HL-60/S4 treated with retinoic acid at 250 ng/mL for 4 days and 3 days (cell line): ENCODE data around the gene NOP9.

Source experiments
- in situ Hi-C: fragments of 300-500 bp; cut with MboI; formaldehyde crosslinking; loops from 2 replicates; pipeline ENCODE4 v1.7.0; 2022; ENCODE audit warnings: low sequenced_read_pairs

The NOP9 gene

GRCh38 chr14:24299255-24300191 is at the start of gene NOP9, which contains the start of gene DHRS1:
NOP9 (plus strand) TSS chr14:24299850; CDS start chr14:24299955, 105 bp downstream.
DHRS1 (minus strand) TSS chr14:24299780; CDS start chr14:24299106, 674 bp downstream.
- in situ Hi-C loops = loop anchor here (5.0 kb wide), 1 partner anchor 57 kb away; the partner anchor contains the start of gene TINF2

DNA sequence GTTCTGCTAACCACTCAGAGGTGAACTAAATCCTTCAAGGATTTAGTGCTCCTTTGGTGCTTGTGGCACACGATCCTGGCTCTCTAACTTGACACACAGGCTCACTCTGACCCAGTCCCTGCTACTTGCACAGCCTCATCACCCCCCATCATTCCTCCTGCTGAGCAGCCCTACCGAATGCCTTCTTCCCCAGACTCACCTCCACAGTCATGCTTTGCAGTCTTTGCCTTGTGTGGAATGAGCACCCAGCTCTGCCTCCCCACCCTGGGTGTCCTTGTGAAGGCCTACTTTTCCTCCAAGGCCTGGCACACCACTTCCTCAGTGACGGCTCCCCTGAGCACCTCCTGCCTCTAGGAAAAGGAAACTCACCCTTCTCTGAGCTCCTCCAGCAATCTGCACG is 49.3 kb upstream of the NOP9 start:
- in situ Hi-C loops = no loop called here

GRCh38 chr14:24251880-24252288 is 47.8 kb upstream of the NOP9 start:
- in situ Hi-C loops = no loop called here

DNA sequence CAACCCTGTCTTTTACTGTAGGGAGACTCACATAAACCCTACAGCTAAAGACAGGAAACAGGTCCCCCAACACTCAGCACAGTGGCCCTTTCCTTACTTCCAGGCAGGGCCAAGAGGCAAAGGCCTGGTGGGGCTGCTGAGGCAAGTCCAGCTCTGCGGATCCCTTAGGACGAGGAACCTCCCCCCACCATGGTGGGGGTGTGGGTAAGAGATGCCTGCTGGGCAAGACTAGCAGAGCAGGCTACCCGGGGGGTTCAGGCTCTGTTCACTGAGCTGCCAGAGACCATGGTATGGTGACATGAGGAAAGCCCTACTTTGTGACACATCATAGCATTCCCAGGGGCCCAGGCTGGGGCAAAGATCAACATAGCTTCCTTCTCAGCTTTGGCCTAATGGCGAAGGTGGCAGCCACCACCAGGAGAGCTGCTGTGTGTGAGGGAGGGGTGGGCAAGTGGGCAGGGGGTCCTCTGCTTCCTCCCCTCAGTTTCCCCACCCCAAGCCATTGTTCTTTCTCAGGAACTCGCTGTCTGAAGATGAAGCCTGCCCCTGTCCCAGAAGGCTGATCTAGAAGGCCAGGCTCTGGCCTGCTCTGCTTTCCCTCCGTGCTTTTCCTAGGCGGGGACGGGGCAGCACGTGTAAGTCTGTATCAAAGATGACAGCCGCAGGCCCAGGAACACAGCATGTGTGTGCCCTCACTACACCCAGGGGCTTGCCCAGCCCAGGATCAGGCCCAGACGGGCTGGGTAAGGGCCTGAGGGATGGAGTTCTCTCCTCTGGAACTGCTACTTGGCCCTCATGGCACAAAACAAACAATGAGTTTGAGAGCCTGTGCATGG is 47.1 kb upstream of the NOP9 start:
- in situ Hi-C loops = no loop called here

- in situ Hi-C loops = no loop called here
These were observed 45.7 kb upstream of the NOP9 start for GRCh38 chr14:24253936-24254335.

DNA sequence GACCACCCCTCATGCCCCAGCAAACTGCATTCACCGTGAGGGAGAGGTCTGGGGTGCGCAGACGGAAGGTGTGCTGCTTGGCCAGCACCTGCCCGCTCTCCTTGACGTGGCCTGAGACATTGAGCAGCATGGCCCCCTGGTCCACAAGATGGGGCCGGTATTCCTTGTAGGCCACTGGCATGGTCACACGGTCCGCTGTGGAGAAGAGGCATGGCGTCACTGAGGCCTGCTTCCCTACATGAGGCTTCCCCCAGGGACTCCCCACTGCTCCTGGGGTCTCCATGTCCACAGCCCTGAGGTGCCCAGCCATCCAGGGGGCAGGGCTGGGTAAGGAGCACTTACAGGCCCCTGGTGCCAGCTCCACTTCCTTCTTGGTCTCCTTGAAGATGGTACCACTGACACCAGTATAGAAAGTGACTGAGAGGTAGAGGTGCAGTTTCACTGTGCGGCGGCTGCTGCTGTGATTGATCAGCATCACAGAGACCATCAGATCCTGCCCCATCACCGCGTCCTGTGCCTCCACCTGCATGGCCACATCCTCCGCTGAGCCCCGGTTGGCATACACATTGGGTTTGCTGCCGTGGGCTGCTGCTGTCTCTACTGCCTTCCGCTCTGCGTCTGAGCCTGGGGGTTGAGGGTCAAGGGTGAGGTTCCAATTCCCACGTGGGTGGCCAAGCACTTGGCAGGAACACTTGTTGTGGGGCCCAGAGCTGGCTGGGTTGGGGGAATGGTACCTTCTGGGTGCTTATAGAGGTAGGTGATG is 44.8 kb upstream of the NOP9 start:
- in situ Hi-C loops = no loop called here

DNA sequence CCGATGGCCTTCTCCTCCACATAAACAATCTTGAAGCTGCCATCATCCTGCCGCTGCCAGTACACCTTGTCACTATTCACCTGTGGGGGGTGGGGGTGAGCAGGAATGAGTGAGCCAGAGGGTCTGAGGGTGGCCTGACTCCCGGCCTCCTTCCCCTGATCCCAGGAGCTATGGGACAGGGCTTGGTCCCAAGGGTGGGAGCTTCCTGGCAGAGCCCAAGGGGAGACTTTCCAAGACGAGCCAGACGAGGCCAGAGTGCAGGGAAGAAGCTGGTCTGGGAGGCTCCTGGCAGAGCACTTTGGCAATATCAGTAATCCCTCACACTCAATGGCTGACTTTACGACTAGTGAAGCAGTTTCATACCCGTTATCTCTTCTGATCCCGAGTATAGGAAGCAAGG is 44.2 kb upstream of the NOP9 start:
- in situ Hi-C loops = no loop called here

DNA sequence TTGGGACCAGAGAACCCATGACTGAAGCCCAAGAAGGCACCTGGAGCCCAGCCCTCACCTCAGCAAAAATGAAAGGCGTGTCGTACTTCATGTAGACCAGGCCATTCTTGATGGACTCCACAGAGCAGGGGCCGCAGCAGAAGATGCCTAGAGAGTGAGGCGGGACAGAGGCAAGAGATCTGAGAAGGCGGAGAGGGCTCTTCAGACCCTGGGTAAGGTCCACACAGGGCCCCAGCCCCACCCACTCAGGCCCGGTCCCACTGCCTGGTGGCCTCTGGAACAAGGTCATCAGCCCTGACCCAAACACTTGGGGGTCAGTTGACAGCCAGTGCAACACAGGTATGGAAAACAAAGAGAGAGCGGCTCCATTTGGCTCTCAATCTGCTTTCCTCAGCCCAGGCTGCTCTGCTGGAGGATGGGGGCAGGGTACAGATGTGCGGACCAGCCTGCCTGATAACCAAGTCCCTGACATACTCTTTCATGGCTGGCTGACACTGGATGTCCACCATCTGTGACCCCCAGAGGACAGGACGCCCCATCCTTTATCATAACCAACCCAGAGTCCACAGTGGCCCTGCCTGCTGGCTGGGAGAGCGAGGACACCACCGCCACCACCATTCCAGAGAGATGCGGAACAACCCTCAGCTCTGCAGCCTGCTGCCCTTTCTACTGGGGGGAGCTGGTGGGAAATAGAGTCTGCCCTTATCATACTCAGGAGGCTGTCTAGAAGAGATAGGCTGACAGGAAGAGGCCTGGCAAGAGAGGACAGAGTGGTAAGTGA is 43.5 kb upstream of the NOP9 start:
- in situ Hi-C loops = no loop called here

GRCh38 chr14:24256960-24257359 is 42.7 kb upstream of the NOP9 start:
- in situ Hi-C loops = no loop called here

DNA sequence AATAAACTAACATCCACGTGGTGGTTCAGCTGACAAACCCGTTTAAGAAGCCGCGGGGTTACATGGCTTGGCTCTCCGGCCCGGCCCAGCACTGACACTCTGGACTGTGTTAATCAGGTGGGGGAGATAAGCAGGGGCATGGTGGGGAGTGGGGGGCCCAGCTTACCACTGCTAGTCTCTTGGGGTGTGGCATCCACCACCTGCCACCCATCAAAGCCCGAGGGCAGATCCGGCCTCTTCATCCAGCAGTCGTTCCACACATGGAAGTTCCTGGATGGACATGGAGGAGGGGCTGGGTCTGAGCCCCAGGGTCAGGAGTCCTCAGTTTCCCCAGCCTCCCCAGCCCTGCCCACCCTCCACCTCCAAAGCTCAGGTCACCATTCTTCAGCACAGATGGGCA is 41.5 kb upstream of the NOP9 start:
- in situ Hi-C loops = no loop called here

DNA sequence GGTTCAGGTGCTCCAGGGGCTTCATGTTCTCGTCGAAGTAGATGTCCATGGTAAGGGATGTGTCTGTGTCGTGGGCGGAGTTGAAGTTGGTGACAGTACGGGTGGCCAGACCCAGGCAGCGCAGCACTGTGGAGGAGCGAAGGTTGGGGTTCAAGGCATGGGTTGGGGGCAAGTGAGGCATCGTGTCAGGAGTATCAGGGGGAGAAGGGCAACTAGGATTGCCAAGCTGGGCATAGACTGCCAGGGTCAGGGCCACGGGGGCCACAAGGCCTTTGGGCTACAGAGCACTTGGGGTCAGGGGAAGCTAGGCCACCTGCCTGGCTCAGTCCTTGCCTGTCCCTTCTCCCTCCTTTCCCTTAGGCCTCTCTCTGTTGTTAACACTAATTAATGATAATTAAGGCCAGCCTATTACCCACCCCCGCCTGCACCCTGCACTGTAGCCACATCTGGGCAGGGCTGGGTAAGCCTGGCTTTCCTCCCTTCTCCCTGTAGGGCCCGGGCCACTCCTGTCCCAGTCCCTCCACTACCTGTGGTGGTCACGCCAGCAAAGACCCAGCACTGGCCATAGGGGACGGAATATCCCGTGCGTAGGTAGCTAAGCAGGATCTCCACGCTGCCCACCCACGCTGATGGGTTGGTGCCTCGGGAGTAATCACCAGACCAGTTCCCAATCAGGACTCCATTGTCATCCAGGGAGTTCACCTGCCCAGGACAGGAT is 40.9 kb upstream of the NOP9 start:
- in situ Hi-C loops = no loop called here

DNA sequence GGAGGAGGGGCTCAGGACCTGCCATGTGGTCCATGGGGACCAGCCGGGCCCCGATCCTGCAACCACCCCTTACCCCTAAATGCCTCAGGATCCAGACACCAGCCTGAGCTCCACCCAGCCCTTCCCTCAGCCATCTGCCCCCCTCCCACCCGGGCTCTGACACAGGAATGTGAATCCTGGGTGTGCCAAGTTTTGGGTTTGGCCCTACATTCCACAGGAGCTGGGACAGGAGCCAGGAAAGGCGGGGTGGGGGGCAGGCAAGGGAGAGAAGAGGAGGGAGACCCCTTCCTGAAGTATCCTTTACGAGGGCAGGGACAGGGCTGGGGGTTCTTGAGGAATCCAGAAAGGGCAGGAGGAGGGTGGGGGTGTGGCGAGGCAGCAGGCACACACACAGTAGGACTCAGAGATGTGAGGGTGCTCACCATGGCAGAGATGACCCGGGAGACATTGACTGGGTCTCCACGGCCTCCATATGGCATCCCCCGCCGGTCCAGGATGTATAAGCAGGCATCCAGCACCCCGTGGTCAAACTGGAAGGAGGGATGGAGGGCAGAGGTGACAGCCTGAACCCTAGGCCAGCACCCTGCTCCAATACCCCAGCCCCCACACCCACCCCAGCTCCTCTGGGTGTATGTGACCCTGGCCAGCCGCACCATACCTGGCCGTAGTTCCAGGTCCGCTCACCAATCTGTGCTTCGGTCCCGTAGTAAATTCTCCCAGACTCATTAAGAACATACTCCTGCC is 40.2 kb upstream of the NOP9 start:
- in situ Hi-C loops = no loop called here

DNA sequence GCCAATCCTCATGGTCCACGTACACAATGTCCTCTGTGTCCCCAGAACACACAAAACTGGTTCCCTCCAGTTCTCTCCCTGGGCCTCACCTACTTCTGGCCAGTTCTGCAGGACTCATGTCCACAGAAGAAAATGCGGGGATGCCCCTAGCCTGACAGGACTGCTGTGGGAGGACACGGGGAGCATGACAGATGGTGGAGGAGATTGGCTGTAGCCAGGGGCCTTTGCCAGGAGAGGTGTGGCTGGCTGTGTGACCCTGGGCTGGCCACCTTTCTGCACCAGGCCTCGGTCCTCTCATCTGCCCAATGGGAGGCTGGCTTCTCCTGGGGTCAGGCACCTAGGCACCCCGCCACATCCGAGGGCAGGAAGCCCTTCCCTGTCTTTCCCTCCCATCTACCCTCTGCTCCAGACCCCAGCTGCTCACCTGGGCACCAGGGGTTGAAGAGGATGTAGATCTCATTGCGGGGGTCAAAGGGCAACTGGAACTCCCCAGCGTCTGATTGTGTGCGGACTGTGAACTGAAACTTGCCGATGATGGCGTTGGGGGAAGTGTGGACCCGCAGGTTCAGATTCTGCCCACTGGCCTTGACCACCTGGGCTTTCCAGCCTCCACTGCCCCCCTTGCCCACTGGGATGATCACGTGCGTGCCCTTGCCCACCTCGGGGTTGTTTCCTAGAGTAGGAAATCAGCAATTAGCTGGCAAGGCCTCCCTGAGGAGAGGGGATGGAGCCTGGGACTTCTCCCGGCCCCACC is 39.4 kb upstream of the NOP9 start:
- in situ Hi-C loops = no loop called here

GRCh38 chr14:24260780-24261157 is 38.9 kb upstream of the NOP9 start:
- in situ Hi-C loops = no loop called here

DNA sequence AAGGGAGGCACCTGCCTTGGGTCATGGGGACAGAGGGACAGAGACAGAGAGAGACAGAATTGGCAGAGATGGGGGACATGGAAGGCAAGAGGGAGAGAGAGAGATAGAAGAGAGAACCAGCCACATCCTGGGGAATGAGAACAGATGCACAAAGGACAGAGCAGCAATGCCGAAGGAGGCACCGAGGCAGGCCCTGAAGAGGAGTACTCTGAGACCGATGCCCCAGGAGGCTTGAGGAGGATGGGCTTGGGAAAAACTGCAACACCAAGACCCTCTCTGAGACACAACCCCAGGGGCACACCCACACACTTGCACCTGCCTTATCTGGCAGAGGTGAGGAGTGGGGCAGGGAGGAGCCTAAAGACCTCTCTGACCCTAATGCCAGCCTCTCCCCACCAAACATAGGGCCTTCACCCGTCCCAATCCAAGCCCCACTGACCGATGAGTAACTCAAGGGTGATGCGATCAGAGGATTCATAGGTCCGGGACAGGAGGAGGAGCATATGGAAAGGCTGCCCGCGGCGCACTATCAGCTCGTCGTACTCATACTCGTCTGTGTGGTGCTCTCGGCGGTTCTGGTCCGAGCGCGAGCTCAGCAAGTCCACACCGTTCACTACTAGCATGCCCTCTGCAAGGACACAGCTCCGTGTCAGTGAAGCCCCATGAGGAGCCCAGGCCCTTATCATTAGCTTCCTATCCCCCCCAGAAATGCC is 38.2 kb upstream of the NOP9 start:
- in situ Hi-C loops = no loop called here

- in situ Hi-C loops = no loop called here
These were observed 37.7 kb upstream of the NOP9 start for GRCh38 chr14:24261969-24262327.
